ENCODE data around the gene NAALADL2. TPM values are rescaled to one million over a fixed set of nuclear protein-coding genes. Genes with fewer than 3 reads are reported as not detected.

Gene NAALADL2
- total and polyA plus RNA-seq, 2 of the 8 experiments (the other 6 are each of a cell fraction or from before 2014, with no cell fraction given) = 0.12 to 0.22 TPM

DNA sequence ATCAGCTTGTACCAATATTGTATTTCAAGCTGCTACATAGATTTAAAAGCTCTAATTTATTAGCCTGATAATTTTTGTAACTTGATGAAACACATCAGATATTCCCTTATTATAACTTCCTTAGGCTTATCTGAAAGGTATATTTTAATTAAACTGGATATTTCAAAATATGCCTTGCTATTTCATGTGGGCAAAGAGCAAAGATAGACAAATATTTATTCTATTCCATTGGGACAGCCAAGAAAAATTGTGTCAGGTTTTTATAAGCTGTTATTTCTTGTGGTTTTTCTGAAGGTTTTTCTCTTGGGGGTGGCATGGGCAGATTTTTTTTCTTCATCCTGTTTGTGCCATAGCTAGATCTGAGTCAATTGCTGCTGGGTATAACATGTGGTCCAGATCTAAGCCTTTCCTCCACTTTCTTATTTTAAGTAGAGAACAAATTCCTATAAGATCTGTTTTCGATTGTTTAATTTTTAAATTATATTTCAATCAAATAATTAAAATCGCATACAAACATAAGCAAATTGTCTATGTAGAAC lies 249.5 kb downstream of the NAALADL2 start (continued):
- TF ChIP-seq, protein P1, sequence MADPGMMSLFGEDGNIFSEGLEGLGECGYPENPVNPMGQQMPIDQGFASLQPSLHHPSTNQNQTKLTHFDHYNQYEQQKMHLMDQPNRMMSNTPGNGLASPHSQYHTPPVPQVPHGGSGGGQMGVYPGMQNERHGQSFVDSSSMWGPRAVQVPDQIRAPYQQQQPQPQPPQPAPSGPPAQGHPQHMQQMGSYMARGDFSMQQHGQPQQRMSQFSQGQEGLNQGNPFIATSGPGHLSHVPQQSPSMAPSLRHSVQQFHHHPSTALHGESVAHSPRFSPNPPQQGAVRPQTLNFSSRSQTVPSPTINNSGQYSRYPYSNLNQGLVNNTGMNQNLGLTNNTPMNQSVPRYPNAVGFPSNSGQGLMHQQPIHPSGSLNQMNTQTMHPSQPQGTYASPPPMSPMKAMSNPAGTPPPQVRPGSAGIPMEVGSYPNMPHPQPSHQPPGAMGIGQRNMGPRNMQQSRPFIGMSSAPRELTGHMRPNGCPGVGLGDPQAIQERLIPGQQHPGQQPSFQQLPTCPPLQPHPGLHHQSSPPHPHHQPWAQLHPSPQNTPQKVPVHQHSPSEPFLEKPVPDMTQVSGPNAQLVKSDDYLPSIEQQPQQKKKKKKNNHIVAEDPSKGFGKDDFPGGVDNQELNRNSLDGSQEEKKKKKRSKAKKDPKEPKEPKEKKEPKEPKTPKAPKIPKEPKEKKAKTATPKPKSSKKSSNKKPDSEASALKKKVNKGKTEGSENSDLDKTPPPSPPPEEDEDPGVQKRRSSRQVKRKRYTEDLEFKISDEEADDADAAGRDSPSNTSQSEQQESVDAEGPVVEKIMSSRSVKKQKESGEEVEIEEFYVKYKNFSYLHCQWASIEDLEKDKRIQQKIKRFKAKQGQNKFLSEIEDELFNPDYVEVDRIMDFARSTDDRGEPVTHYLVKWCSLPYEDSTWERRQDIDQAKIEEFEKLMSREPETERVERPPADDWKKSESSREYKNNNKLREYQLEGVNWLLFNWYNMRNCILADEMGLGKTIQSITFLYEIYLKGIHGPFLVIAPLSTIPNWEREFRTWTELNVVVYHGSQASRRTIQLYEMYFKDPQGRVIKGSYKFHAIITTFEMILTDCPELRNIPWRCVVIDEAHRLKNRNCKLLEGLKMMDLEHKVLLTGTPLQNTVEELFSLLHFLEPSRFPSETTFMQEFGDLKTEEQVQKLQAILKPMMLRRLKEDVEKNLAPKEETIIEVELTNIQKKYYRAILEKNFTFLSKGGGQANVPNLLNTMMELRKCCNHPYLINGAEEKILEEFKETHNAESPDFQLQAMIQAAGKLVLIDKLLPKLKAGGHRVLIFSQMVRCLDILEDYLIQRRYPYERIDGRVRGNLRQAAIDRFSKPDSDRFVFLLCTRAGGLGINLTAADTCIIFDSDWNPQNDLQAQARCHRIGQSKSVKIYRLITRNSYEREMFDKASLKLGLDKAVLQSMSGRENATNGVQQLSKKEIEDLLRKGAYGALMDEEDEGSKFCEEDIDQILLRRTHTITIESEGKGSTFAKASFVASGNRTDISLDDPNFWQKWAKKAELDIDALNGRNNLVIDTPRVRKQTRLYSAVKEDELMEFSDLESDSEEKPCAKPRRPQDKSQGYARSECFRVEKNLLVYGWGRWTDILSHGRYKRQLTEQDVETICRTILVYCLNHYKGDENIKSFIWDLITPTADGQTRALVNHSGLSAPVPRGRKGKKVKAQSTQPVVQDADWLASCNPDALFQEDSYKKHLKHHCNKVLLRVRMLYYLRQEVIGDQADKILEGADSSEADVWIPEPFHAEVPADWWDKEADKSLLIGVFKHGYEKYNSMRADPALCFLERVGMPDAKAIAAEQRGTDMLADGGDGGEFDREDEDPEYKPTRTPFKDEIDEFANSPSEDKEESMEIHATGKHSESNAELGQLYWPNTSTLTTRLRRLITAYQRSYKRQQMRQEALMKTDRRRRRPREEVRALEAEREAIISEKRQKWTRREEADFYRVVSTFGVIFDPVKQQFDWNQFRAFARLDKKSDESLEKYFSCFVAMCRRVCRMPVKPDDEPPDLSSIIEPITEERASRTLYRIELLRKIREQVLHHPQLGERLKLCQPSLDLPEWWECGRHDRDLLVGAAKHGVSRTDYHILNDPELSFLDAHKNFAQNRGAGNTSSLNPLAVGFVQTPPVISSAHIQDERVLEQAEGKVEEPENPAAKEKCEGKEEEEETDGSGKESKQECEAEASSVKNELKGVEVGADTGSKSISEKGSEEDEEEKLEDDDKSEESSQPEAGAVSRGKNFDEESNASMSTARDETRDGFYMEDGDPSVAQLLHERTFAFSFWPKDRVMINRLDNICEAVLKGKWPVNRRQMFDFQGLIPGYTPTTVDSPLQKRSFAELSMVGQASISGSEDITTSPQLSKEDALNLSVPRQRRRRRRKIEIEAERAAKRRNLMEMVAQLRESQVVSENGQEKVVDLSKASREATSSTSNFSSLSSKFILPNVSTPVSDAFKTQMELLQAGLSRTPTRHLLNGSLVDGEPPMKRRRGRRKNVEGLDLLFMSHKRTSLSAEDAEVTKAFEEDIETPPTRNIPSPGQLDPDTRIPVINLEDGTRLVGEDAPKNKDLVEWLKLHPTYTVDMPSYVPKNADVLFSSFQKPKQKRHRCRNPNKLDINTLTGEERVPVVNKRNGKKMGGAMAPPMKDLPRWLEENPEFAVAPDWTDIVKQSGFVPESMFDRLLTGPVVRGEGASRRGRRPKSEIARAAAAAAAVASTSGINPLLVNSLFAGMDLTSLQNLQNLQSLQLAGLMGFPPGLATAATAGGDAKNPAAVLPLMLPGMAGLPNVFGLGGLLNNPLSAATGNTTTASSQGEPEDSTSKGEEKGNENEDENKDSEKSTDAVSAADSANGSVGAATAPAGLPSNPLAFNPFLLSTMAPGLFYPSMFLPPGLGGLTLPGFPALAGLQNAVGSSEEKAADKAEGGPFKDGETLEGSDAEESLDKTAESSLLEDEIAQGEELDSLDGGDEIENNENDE (IDR thresholded peaks at IDR 0.05; ENCODE audit: insufficient replicate concordance, low read length) = no peak
- TF ChIP-seq RXRA (IDR thresholded peaks at IDR 0.05; ENCODE audit: insufficient read depth, low read depth, low read length) (no peak), YY1 (IDR thresholded peaks at IDR 0.05; ENCODE audit: low read depth, low read length) (no peak), TAF1 (IDR thresholded peaks at IDR 0.05; ENCODE audit: low read depth, low read length) (no peak), CHD2 (IDR thresholded peaks at IDR 0.05; ENCODE audit: low read length) (no peak), EGR1 (IDR thresholded peaks at IDR 0.05; ENCODE audit: borderline replicate concordance, low read depth, low read length) (no peak), RFX5 (IDR thresholded peaks at IDR 0.05; ENCODE audit: borderline replicate concordance, low read depth, low read length) (no peak), FOSL1 (IDR thresholded peaks at IDR 0.05; ENCODE audit: insufficient read depth, low read depth, low read length) (no peak), TCF12 (IDR thresholded peaks at IDR 0.05; ENCODE audit: low read depth, low read length) (no peak), JUN (IDR thresholded peaks at IDR 0.05; ENCODE audit: low read depth, low read length) (no peak), HDAC2 (IDR thresholded peaks at IDR 0.05; ENCODE audit: borderline replicate concordance in 1 of 2, low read depth in 2 of 2, low read length in 2 of 2) (no peak), SIX5 (IDR thresholded peaks at IDR 0.05; ENCODE audit: low read depth, low read length) (no peak)
